Smooth muscle cell (in vitro differentiated cells): Measurements from ENCODE around the gene NPEPL1. TPM values are rescaled to one million over a fixed set of nuclear protein-coding genes. Genes with fewer than 3 reads are reported as not detected.

ENCODE experiments used
- DNase-seq: peaks from one replicate; lab custom pipeline; 2025; ENCODE audit not compliant: unreplicated experiment; lab: John Stamatoyannopoulos, UW
- H2AFZ ChIP-seq: fragments of 200-600 bp; sonication (generic); 2 replicates; pipeline ENCODE4 v1.6.0; 2016; ENCODE audit warnings: antibody characterized with exemption, low read depth, mild to moderate bottlenecking
- H3F3A ChIP-seq: fragments of 200-600 bp; sonication (generic); 2 replicates; pipeline ENCODE4 v1.6.0; 2017; ENCODE audit warnings: antibody characterized with exemption, low read depth
- H3K27ac ChIP-seq: fragments of 200-600 bp; sonication (generic); 2 replicates; pipeline ENCODE4 v1.5.1; 2016; ENCODE audit warnings: low read depth, mild to moderate bottlenecking
- H3K27me3 ChIP-seq: fragments of 200-600 bp; sonication (generic); 2 replicates; pipeline ENCODE4 v1.6.1; 2016; ENCODE audit warnings: low read depth, mild to moderate bottlenecking
- H3K36me3 ChIP-seq: fragments of 200-600 bp; sonication (generic); 2 replicates; pipeline ENCODE4 v1.5.1; 2016; ENCODE audit warnings: low read depth
- H3K4me1 ChIP-seq: fragments of 200-600 bp; sonication (generic); 2 replicates; pipeline ENCODE4 v1.5.1; 2016; ENCODE audit warnings: low read depth
- H3K4me2 ChIP-seq: fragments of 200-600 bp; sonication (generic); 2 replicates; pipeline ENCODE4 v1.6.0; 2016; ENCODE audit warnings: mild to moderate bottlenecking
- H3K4me3 ChIP-seq: fragments of 200-600 bp; sonication (generic); 2 replicates; pipeline ENCODE4 v1.5.1; 2016; ENCODE audit warnings: mild to moderate bottlenecking
- H3K79me2 ChIP-seq: fragments of 200-600 bp; sonication (generic); 2 replicates; pipeline ENCODE4 v1.6.0; 2016; ENCODE audit warnings: low read depth, mild to moderate bottlenecking
- H3K9ac ChIP-seq: fragments of 200-600 bp; sonication (generic); 2 replicates; pipeline ENCODE4 v1.6.0; 2016; ENCODE audit warnings: low read depth
- H3K9me3 ChIP-seq: fragments of 200-600 bp; sonication (generic); replicated peaks from 2 replicates; pipeline ENCODE4 v1.5.1; 2016; ENCODE audit warnings: low read depth
- H4K20me1 ChIP-seq: fragments of 200-600 bp; sonication (generic); 2 replicates; pipeline ENCODE4 v1.6.0; 2016; ENCODE audit warnings: low read depth
- WGBS: methylation state at CpG from one replicate; pipeline ENCODE4 v1.1.7; 2016; ENCODE audit warnings: low lambda C conversion rate; 5-methylcytosine and 5-hydroxymethylcytosine counted together
- polyA plus RNA-seq: library from polyadenylated mRNA; unstranded; fragments of >200 nt; fragmentation: Nextera tagmentation; extraction: Ambion mirVana; gene quantifications from 2 replicates; pipeline ENCODE4 v1.2.1, GENCODE V29; 2016
- total RNA-seq: library from RNA; depleted of rRNA; stranded (reverse); fragments of >200 nt; gene quantifications from 2 replicates; pipeline ENCODE4 v1.2.3, GENCODE V29; 2014
- TF ChIP-seq, protein P1 (sequence below): fragments of 200-600 bp; sonication (generic); IDR thresholded peaks from 2 replicates; pipeline ENCODE4 v1.5.1; 2017; ENCODE audit warnings: borderline replicate concordance, mild to moderate bottlenecking, antibody characterized with exemption; ENCODE audit not compliant: insufficient read depth, poor library complexity, severe bottlenecking

Gene NPEPL1
- total and polyA plus RNA-seq, 2 experiments from 2014 or later: 17.7 to 32.9 TPM

DNA sequence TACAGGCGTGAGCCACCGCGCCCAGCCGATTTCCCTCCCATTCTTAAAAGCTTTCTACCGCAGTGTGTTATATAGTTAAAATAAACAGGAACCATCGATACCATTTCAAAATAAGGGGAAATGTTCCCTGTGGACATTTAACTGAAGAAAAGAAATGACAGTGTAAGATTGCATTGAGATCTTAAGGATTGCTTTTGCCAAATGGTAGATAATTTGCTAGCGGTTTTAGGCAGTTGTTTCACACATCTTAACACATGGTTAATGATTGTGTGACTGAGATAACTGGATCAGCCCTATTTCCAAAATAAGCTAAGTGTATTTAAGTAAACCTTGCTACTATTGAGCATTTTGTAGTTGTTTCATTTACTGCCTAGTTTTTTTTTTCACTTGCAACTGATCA is 25.9 kb upstream of the NPEPL1 start:
- Histone ChIP-seq H3K36me3 (peaks cover 3% of the 10 kb centered on the region), H3K4me3 (no peak overlapping the region), H3K27me3 (no peaks in the 10 kb centered on the region), H4K20me1 (peaks cover 83% of the 10 kb centered on the region), H3K9ac (no peak overlapping the region), H3K4me1 (peaks cover 16% of the 10 kb centered on the region), H3F3A (no peaks in the 10 kb centered on the region), H3K27ac (no peak overlapping the region), H3K9me3 (no peaks in the 10 kb centered on the region), H2AFZ (no peak overlapping the region), H3K4me2 (no peak overlapping the region), H3K79me2 (peaks cover 57% of the 10 kb centered on the region)
- 95% methylated on average over 7 of the region's 7 CpGs for WGBS
- no peak for DNase-seq
- TF ChIP-seq, protein P1, sequence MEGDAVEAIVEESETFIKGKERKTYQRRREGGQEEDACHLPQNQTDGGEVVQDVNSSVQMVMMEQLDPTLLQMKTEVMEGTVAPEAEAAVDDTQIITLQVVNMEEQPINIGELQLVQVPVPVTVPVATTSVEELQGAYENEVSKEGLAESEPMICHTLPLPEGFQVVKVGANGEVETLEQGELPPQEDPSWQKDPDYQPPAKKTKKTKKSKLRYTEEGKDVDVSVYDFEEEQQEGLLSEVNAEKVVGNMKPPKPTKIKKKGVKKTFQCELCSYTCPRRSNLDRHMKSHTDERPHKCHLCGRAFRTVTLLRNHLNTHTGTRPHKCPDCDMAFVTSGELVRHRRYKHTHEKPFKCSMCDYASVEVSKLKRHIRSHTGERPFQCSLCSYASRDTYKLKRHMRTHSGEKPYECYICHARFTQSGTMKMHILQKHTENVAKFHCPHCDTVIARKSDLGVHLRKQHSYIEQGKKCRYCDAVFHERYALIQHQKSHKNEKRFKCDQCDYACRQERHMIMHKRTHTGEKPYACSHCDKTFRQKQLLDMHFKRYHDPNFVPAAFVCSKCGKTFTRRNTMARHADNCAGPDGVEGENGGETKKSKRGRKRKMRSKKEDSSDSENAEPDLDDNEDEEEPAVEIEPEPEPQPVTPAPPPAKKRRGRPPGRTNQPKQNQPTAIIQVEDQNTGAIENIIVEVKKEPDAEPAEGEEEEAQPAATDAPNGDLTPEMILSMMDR: no peak

DNA sequence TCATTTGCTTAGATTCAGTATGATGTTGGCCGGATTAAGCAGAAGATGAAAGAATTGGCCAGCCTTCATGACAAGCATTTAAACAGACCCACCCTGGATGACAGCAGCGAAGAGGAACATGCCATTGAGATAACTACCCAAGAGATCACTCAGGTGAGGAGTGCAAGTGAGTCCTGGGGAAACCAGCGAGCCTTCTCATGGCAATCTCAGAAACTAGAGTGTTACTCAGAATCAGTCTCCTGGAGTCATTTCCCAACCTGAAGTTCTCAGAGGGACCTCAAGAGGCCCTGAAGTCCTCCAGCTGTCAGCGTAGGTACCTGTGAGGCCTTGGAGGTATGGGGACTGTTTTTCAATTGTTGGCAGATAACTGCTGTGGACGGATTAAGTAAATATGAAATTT is 24.6 kb upstream of the NPEPL1 start:
- H3K4me1 ChIP-seq: peaks cover 16% of the 10 kb centered on the region
- peaks cover 44% of the 10 kb centered on the region for H3K79me2 ChIP-seq
- WGBS: 86% methylated on average over 5 of the region's 5 CpGs
- no peak overlapping the region for H3K27ac ChIP-seq
- H2AFZ ChIP-seq: no peak overlapping the region
- no peaks in the 10 kb centered on the region for H3K9me3 ChIP-seq
- H3F3A ChIP-seq: no peaks in the 10 kb centered on the region
- peaks cover 70% of the 10 kb centered on the region for H4K20me1 ChIP-seq
- TF ChIP-seq, protein P1: no peak
- H3K27me3 ChIP-seq: no peaks in the 10 kb centered on the region
- H3K36me3 ChIP-seq: peaks cover 3% of the 10 kb centered on the region
- no peak overlapping the region for H3K9ac ChIP-seq
- DNase-seq: no peak
- no peak overlapping the region for H3K4me2 ChIP-seq
- H3K4me3 ChIP-seq: no peak overlapping the region

DNA sequence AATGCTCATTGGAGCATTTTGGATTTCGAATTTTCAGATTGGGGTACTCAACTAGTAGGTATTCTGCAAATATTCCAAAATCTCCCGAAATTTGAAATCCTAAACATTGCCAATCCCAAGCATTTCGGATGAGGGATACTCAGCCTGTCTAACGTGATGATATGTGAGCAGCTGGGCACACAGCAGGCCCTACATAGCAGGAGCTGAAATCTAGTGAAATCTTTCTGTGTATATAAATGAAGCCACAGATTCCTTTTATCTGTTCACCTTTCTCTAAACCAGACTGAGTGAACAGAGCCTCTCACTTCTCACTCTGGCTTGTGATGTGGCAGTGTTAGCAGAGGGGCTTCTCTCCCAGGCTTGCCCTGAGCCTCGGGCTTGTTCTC is 23.7 kb upstream of the NPEPL1 start:
- no peak overlapping the region for H2AFZ ChIP-seq
- no peaks in the 10 kb centered on the region for H3F3A ChIP-seq
- H3K4me2 ChIP-seq: no peak overlapping the region
- TF ChIP-seq, protein P1: no peak
- peaks cover 61% of the 10 kb centered on the region for H4K20me1 ChIP-seq
- no peak overlapping the region for H3K27ac ChIP-seq
- H3K9me3 ChIP-seq: no peaks in the 10 kb centered on the region
- WGBS: 85% methylated on average over 5 of the region's 5 CpGs
- peaks cover 35% of the 10 kb centered on the region for H3K79me2 ChIP-seq
- no peak overlapping the region for H3K4me3 ChIP-seq
- H3K27me3 ChIP-seq: no peaks in the 10 kb centered on the region
- H3K36me3 ChIP-seq: peaks cover 8% of the 10 kb centered on the region
- DNase-seq: no peak
- no peak overlapping the region for H3K9ac ChIP-seq
- peaks cover 16% of the 10 kb centered on the region for H3K4me1 ChIP-seq

DNA sequence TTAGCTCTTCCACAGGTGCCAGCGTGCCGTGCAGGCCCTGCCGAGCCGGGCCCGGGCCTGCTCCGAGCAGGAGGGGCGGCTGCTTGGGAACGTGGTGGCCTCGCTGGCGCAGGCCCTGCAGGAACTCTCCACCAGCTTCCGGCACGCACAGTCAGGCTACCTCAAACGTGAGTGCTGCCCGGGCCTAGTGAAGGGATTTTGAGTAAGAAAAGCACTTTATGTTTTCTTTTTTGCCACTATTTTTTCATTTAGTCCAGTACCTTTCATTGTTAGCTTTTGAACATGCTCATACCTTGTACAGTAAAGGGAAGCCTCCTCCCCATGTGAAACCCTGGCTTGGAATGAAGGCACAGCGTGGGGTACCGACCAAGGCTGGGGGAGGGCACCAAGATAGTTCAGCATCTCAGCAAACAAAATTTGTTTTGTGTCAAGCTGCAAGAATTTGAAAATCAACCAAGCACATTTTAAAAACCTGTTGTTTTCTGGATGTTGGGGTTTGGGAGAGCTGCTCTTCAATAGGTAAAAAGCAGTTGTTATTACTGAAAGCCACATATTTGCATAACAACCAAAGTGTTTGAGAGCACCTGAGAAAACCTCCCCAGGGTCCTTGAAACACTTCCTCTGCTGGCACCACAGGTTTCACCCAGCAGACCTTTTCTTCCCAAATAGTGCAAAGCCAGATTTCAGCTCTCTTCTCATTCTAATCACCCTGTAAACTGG is 23.2 kb upstream of the NPEPL1 start:
- Histone ChIP-seq H3K4me2 (no peak overlapping the region), H3K27me3 (no peaks in the 10 kb centered on the region), H4K20me1 (peaks cover 58% of the 10 kb centered on the region), H3K4me1 (peaks cover 16% of the 10 kb centered on the region), H3K9ac (no peak overlapping the region), H3K9me3 (no peaks in the 10 kb centered on the region), H3F3A (no peaks in the 10 kb centered on the region), H3K79me2 (peaks cover 30% of the 10 kb centered on the region), H2AFZ (no peak overlapping the region), H3K36me3 (peaks cover 10% of the 10 kb centered on the region), H3K27ac (no peak overlapping the region), H3K4me3 (no peak overlapping the region)
- TF ChIP-seq, protein P1: no peak
- WGBS: 66% methylated on average over 16 of the region's 16 CpGs
- no peak for DNase-seq
